NCI-H510A (cell line): Measurements from ENCODE around the gene PRKCE.

Experiments
- DNase-seq: peaks from one replicate; lab custom pipeline; 2025; lab: John Stamatoyannopoulos, UW

PRKCE gene

GRCh38 chr2:46118656-46119371 is 467.3 kb downstream of the PRKCE start:
- DNase-seq, result no peak

GRCh38 chr2:46119453-46119852 is 468.0 kb downstream of the PRKCE start:
- DNase-seq, result no peak

- no peak for DNase-seq
Observed at GRCh38 chr2:46120792-46121555, 469.5 kb downstream of the PRKCE start.

GRCh38 chr2:46122318-46122976 is 471.0 kb downstream of the PRKCE start:
- DNase-seq, result no peak

GRCh38 chr2:46123013-46123412 is 471.5 kb downstream of the PRKCE start:
- DNase-seq, result no peak

- DNase-seq, result no peak
Observed at GRCh38 chr2:46125798-46126197, 474.3 kb downstream of the PRKCE start.

- no peak for DNase-seq
Observed at GRCh38 chr2:46126571-46126970, 475.1 kb downstream of the PRKCE start.

- DNase-seq, result no peak
Observed at GRCh38 chr2:46127176-46127575, 475.7 kb downstream of the PRKCE start.

GRCh38 chr2:46130511-46130910 is 479.0 kb downstream of the PRKCE start:
- DNase-seq, result no peak

GRCh38 chr2:46132996-46133395 is 481.5 kb downstream of the PRKCE start:
- DNase-seq, result no peak

GRCh38 chr2:46134531-46135227 is 483.2 kb downstream of the PRKCE start:
- DNase-seq, result no peak

- no peak for DNase-seq
Observed at GRCh38 chr2:46135228-46135855, 483.9 kb downstream of the PRKCE start.

GRCh38 chr2:46135958-46136357 is 484.5 kb downstream of the PRKCE start:
- no peak for DNase-seq

- DNase-seq, result no peak
Observed at GRCh38 chr2:46136481-46136880, 485.0 kb downstream of the PRKCE start.

GRCh38 chr2:46136953-46137352 is 485.5 kb downstream of the PRKCE start:
- DNase-seq, result no peak

GRCh38 chr2:46142546-46143428 is 491.3 kb downstream of the PRKCE start:
- DNase-seq, result no peak

GRCh38 chr2:46143429-46144132 is 492.1 kb downstream of the PRKCE start:
- DNase-seq, result no peak

- no peak for DNase-seq
Observed at GRCh38 chr2:46144133-46144800, 492.8 kb downstream of the PRKCE start.

- no peak for DNase-seq
Observed at GRCh38 chr2:46145017-46145416, 493.5 kb downstream of the PRKCE start.

- DNase-seq, result no peak
Observed at GRCh38 chr2:46145840-46146239, 494.4 kb downstream of the PRKCE start.
